ENCODE data around the gene ASCC1. TPM values are rescaled to one million over a fixed set of nuclear protein-coding genes. Genes with fewer than 3 reads are reported as not detected.

Gene ASCC1
- polyA plus RNA-seq, 1 experiment, result 18.5 TPM

GRCh38 chr10:72248468-72249151 is 32.5 kb upstream of the ASCC1 start:
- H3K4me3 ChIP-seq (ENCODE audit: low read depth, low read length), result no peak overlapping the region
- no peak for TF ChIP-seq CTCF (IDR thresholded peaks at IDR 0.05; ENCODE audit: insufficient read depth, low read depth, low read length)
- no peaks in the 10 kb centered on the region for H3K36me3 ChIP-seq (ENCODE audit: control insufficient read depth, insufficient read depth, low read length)
- DNase-seq (ENCODE audit: low read depth), result no peak
- ChIA-PET POLR2A (interaction anchor here (0.6 kb wide), 1 partner anchor 11 kb away, joined by 6 read pairs; no protein-coding TSS in a partner anchor), CTCF (interaction anchor here (0.8 to 1.5 kb wide), 2 partner anchors 42 to 89 kb away, joined by 3 to 5 read pairs; no protein-coding TSS in a partner anchor)
- H3K27me3 ChIP-seq (ENCODE audit: control insufficient read depth, insufficient read depth, low read length), result no peaks in the 10 kb centered on the region

- TF ChIP-seq CTCF (IDR thresholded peaks at IDR 0.05; ENCODE audit: insufficient read depth, low read depth, low read length), result no peak
- DNase-seq (ENCODE audit: low read depth), result no peak
- Histone ChIP-seq H3K36me3 (ENCODE audit: control insufficient read depth, insufficient read depth, low read length) (no peaks in the 10 kb centered on the region), H3K4me3 (ENCODE audit: low read depth, low read length) (no peak overlapping the region), H3K27me3 (ENCODE audit: control insufficient read depth, insufficient read depth, low read length) (no peaks in the 10 kb centered on the region)
- ChIA-PET POLR2A (no interaction called here), CTCF (interaction anchor here (0.6 to 2.6 kb wide), 2 partner anchors 14 to 289 kb away, joined by 3 to 9 read pairs; no protein-coding TSS in a partner anchor)
Observed at GRCh38 chr10:72245949-72246525, 30.0 kb upstream of the ASCC1 start.

GRCh38 chr10:72244573-72245038 is 28.5 kb upstream of the ASCC1 start:
- no peaks in the 10 kb centered on the region for H3K27me3 ChIP-seq (ENCODE audit: control insufficient read depth, insufficient read depth, low read length)
- TF ChIP-seq CTCF (IDR thresholded peaks at IDR 0.05; ENCODE audit: insufficient read depth, low read depth, low read length), result no peak
- no peak for DNase-seq (ENCODE audit: low read depth)
- no peaks in the 10 kb centered on the region for H3K36me3 ChIP-seq (ENCODE audit: control insufficient read depth, insufficient read depth, low read length)
- ChIA-PET CTCF (no interaction called here), POLR2A (no interaction called here)
- no peak overlapping the region for H3K4me3 ChIP-seq (ENCODE audit: low read depth, low read length)

- DNase-seq (ENCODE audit: low read depth), result peak; percentile 92
- no peaks in the 10 kb centered on the region for H3K27me3 ChIP-seq (ENCODE audit: control insufficient read depth, insufficient read depth, low read length)
- TF ChIP-seq CTCF (IDR thresholded peaks at IDR 0.05; ENCODE audit: insufficient read depth, low read depth, low read length), result peak; percentile 56
- ChIA-PET POLR2A (interaction anchor here (0.6 to 1.0 kb wide), 4 partner anchors 12 to 1218 kb away, joined by 3 to 5 read pairs (median 4); partner anchors contain the start of gene DDIT4), CTCF (interaction anchor here (1.6 kb wide), 1 partner anchor 8 kb away, joined by 6 read pairs; no protein-coding TSS in a partner anchor)
- no peak overlapping the region for H3K4me3 ChIP-seq (ENCODE audit: low read depth, low read length)
- H3K36me3 ChIP-seq (ENCODE audit: control insufficient read depth, insufficient read depth, low read length), result no peaks in the 10 kb centered on the region
Observed at GRCh38 chr10:72243822-72244437, 27.9 kb upstream of the ASCC1 start.

GRCh38 chr10:72242675-72243074 is 26.6 kb upstream of the ASCC1 start:
- no peak for DNase-seq (ENCODE audit: low read depth)
- Histone ChIP-seq H3K4me3 (ENCODE audit: low read depth, low read length) (no peak overlapping the region), H3K36me3 (ENCODE audit: control insufficient read depth, insufficient read depth, low read length) (no peaks in the 10 kb centered on the region), H3K27me3 (ENCODE audit: control insufficient read depth, insufficient read depth, low read length) (no peaks in the 10 kb centered on the region)
- ChIA-PET CTCF (interaction anchor here (1.6 kb wide), 1 partner anchor 10 kb away, joined by 6 read pairs; no protein-coding TSS in a partner anchor), POLR2A (no interaction called here)
- TF ChIP-seq CTCF (IDR thresholded peaks at IDR 0.05; ENCODE audit: insufficient read depth, low read depth, low read length), result no peak

Data from BJ (cell line).